IMR-90 (cell line): ENCODE data around the gene GTF2I.

Source experiments
- BHLHE40 ChIP-seq: fragments of 150-350 bp; IDR thresholded peaks from 2 replicates; pipeline ENCODE4 v1.6.1; 2016; ENCODE audit warnings: mild to moderate bottlenecking, low read depth, low read length
- NFE2L2 ChIP-seq: fragments of 150-350 bp; IDR thresholded peaks from 2 replicates; pipeline ENCODE4 v1.6.1; 2016; ENCODE audit warnings: low read depth, mild to moderate bottlenecking, low read length
- POLR2A ChIP-seq: IDR thresholded peaks from 2 replicates; pipeline ENCODE4 v1.6.1; 2012; ENCODE audit warnings: mild to moderate bottlenecking, low read depth, low read length
- RAD21 ChIP-seq: IDR thresholded peaks from 2 replicates; pipeline ENCODE4 v1.6.1; 2012; ENCODE audit warnings: low read length, improper control_type of control experiment
- RCOR1 ChIP-seq: IDR thresholded peaks from 2 replicates; pipeline ENCODE4 v1.6.1; 2012; ENCODE audit warnings: mild to moderate bottlenecking, low read length, improper control_type of control experiment; ENCODE audit not compliant: insufficient replicate concordance
- RFX5 ChIP-seq: IDR thresholded peaks from 2 replicates; pipeline ENCODE4 v1.8.0; 2012; ENCODE audit warnings: low read depth, mild to moderate bottlenecking, low read length, moderate library complexity
- TF ChIP-seq, protein P1 (sequence below): conservative IDR thresholded peaks from 2 replicates; pipeline ENCODE4 v1.5.1; 2012; ENCODE audit warnings: mild to moderate bottlenecking, low read depth, low read length, improper control_type of control experiment
- TF ChIP-seq, protein P2 (sequence below): fragments of 150-350 bp; IDR thresholded peaks from 2 replicates; pipeline ENCODE4 v1.6.1; 2016; ENCODE audit warnings: low read depth, mild to moderate bottlenecking, low read length, moderate library complexity, borderline replicate concordance
- TF ChIP-seq, protein P3 (sequence below): fragments of 150-350 bp; IDR thresholded peaks from 2 replicates; pipeline ENCODE4 v1.6.1; 2017; ENCODE audit warnings: mild to moderate bottlenecking, antibody characterized with exemption, low read length, low read depth

DNA sequence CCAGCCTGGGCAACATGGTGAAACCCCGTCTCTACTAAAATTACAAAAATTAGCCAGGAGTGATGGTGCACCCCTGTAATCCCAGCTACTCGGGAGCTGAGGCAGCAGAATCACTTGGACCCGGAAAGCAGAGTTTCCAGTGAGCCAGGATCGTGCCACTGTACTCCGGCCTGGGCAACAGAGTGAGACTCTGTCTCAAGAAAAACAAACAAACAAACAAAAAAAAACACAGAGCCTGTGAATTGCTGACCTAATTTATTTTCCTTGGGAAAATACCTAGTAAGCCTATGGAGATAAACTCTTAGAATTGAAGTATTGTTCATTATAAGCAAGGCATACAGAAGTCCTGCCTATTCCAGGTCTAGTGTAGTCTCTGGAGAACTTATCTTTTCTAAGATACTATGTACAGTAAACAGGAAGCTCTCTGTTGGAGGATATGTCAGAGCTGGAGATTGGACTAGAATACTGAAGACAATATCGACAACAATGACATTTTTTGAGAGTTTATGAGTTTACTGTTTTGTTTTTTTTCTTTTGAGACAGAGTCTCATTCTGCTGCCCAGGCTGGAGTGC, 14.9 kb downstream of the GTF2I start:
- TF ChIP-seq RAD21 (no peak), POLR2A (no peak), RCOR1 (no peak), NFE2L2 (no peak), RFX5 (no peak), BHLHE40 (no peak)
- TF ChIP-seq, protein P1, sequence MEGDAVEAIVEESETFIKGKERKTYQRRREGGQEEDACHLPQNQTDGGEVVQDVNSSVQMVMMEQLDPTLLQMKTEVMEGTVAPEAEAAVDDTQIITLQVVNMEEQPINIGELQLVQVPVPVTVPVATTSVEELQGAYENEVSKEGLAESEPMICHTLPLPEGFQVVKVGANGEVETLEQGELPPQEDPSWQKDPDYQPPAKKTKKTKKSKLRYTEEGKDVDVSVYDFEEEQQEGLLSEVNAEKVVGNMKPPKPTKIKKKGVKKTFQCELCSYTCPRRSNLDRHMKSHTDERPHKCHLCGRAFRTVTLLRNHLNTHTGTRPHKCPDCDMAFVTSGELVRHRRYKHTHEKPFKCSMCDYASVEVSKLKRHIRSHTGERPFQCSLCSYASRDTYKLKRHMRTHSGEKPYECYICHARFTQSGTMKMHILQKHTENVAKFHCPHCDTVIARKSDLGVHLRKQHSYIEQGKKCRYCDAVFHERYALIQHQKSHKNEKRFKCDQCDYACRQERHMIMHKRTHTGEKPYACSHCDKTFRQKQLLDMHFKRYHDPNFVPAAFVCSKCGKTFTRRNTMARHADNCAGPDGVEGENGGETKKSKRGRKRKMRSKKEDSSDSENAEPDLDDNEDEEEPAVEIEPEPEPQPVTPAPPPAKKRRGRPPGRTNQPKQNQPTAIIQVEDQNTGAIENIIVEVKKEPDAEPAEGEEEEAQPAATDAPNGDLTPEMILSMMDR: no peak
- TF ChIP-seq, protein P2, sequence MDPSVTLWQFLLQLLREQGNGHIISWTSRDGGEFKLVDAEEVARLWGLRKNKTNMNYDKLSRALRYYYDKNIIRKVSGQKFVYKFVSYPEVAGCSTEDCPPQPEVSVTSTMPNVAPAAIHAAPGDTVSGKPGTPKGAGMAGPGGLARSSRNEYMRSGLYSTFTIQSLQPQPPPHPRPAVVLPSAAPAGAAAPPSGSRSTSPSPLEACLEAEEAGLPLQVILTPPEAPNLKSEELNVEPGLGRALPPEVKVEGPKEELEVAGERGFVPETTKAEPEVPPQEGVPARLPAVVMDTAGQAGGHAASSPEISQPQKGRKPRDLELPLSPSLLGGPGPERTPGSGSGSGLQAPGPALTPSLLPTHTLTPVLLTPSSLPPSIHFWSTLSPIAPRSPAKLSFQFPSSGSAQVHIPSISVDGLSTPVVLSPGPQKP: no peak
- TF ChIP-seq, protein P3, sequence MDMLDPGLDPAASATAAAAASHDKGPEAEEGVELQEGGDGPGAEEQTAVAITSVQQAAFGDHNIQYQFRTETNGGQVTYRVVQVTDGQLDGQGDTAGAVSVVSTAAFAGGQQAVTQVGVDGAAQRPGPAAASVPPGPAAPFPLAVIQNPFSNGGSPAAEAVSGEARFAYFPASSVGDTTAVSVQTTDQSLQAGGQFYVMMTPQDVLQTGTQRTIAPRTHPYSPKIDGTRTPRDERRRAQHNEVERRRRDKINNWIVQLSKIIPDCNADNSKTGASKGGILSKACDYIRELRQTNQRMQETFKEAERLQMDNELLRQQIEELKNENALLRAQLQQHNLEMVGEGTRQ: no peak
